ENCODE results near the gene STIP1. TPM values are rescaled to one million over a fixed set of nuclear protein-coding genes. Genes with fewer than 3 reads are reported as not detected.
A peak's percentile ranks its signal among the peaks of the same experiment; 100 is the strongest.

Gene STIP1
- total RNA-seq, 1 experiment from 2014 or later: 557 TPM

- no TSS peak for BruUV-seq (replicated peaks)
- Histone ChIP-seq H4K20me1 (ENCODE audit: low read length) (no peaks in the 10 kb centered on the region), H2AFZ (ENCODE audit: low read length) (no peak overlapping the region), H3K9me2 (replicated peaks; ENCODE audit: low read length) (no peaks in the 10 kb centered on the region), H3K79me2 (ENCODE audit: low read length) (peaks cover 6% of the 10 kb centered on the region), H3K9ac (ENCODE audit: low read length) (no peak overlapping the region), H3K27ac (ENCODE audit: low read length) (no peak overlapping the region), H3K4me1 (ENCODE audit: insufficient read depth, low read length) (0 out of 2 replicates have a peak, but pooled peaks cover 4% of the 10 kb centered on the region), H3K36me3 (ENCODE audit: low read depth, low read length) (no peaks in the 10 kb centered on the region), H3K4me2 (ENCODE audit: low read length) (no peak overlapping the region), H3K9me3 (ENCODE audit: low read length) (no peaks in the 10 kb centered on the region), H3F3A (ENCODE audit: low read length, unreplicated experiment) (no peaks in the 10 kb centered on the region), H3K4me3 (ENCODE audit: low read length) (no peak overlapping the region), H3K27me3 (ENCODE audit: low read length) (no peaks in the 10 kb centered on the region)
- no peak for ATAC-seq
- intact Hi-C loops (cut with micrococcal nuclease): no loop called here
- CTCF ChIA-PET: interaction anchor here (0.5 to 0.7 kb wide), 2 partner anchors 14 to 144 kb away, joined by 4 to 11 read pairs; no protein-coding TSS in a partner anchor
- no peak for DNase-seq
- POLR2A ChIA-PET (ENCODE audit: unreplicated experiment): no interaction called here
- TF ChIP-seq EZH2phosphoT487 (IDR thresholded peaks at IDR 0.05; ENCODE audit: borderline replicate concordance, low read length) (no peak), EZH2 (IDR thresholded peaks at IDR 0.05; ENCODE audit: low read length, unreplicated experiment) (no peak), CTCF (conservative IDR thresholded peaks at IDR 0.05; ENCODE audit: low read depth, low read length) (no peak)
Measured at GRCh38 chr11:64170419-64170818, 15.6 kb upstream of the STIP1 start.

GRCh38 chr11:64173616-64174355 lies 12.2 kb upstream of the STIP1 start:
- H2AFZ ChIP-seq (ENCODE audit: low read length): no peak overlapping the region
- intact Hi-C loops (cut with micrococcal nuclease): no loop called here
- H3K4me3 ChIP-seq (ENCODE audit: low read length): no peak overlapping the region
- DNase-seq (peak; percentile 14), ATAC-seq (no peak)
- H3K9me2 ChIP-seq (replicated peaks; ENCODE audit: low read length): no peaks in the 10 kb centered on the region
- H3K27ac ChIP-seq (ENCODE audit: low read length): no peak overlapping the region
- no peak for TF ChIP-seq EZH2 (IDR thresholded peaks at IDR 0.05; ENCODE audit: low read length, unreplicated experiment)
- POLR2A ChIA-PET (ENCODE audit: unreplicated experiment): interaction anchor here (0.6 kb wide), 1 partner anchor 113 kb away, joined by 4 read pairs; no protein-coding TSS in a partner anchor
- H3F3A ChIP-seq (ENCODE audit: low read length, unreplicated experiment): no peaks in the 10 kb centered on the region
- no peaks in the 10 kb centered on the region for H3K27me3 ChIP-seq (ENCODE audit: low read length)
- no peak overlapping the region for H3K4me2 ChIP-seq (ENCODE audit: low read length)
- CTCF ChIA-PET: no interaction called here
- no peaks in the 10 kb centered on the region for H4K20me1 ChIP-seq (ENCODE audit: low read length)
- H3K4me1 ChIP-seq (ENCODE audit: insufficient read depth, low read length): no peaks in the 10 kb centered on the region
- no TSS peak for BruUV-seq (replicated peaks)
- no peaks in the 10 kb centered on the region for H3K9me3 ChIP-seq (ENCODE audit: low read length)
- no peak overlapping the region for H3K9ac ChIP-seq (ENCODE audit: low read length)
- no peaks in the 10 kb centered on the region for H3K79me2 ChIP-seq (ENCODE audit: low read length)
- no peaks in the 10 kb centered on the region for H3K36me3 ChIP-seq (ENCODE audit: low read depth, low read length)

GRCh38 chr11:64176751-64177150 lies 9.2 kb upstream of the STIP1 start:
- no peak overlapping the region for H3K4me2 ChIP-seq (ENCODE audit: low read length)
- H3K9me3 ChIP-seq (ENCODE audit: low read length): no peaks in the 10 kb centered on the region
- H3K4me1 ChIP-seq (ENCODE audit: insufficient read depth, low read length): peaks cover 7% of the 10 kb centered on the region
- no peaks in the 10 kb centered on the region for H4K20me1 ChIP-seq (ENCODE audit: low read length)
- ChIA-PET POLR2A (ENCODE audit: unreplicated experiment) (no interaction called here), CTCF (no interaction called here)
- BruUV-seq (replicated peaks): no TSS peak
- H3K36me3 ChIP-seq (ENCODE audit: low read depth, low read length): no peaks in the 10 kb centered on the region
- no peak overlapping the region for H2AFZ ChIP-seq (ENCODE audit: low read length)
- H3K27ac ChIP-seq (ENCODE audit: low read length): no peak overlapping the region
- no peaks in the 10 kb centered on the region for H3K27me3 ChIP-seq (ENCODE audit: low read length)
- no peak for TF ChIP-seq CTCF (conservative IDR thresholded peaks at IDR 0.05; ENCODE audit: low read depth, low read length)
- no peak for TF ChIP-seq EZH2 (IDR thresholded peaks at IDR 0.05; ENCODE audit: low read length, unreplicated experiment)
- no peak for TF ChIP-seq EZH2phosphoT487 (IDR thresholded peaks at IDR 0.05; ENCODE audit: borderline replicate concordance, low read length)
- no peak for ATAC-seq
- no peak overlapping the region for H3K4me3 ChIP-seq (ENCODE audit: low read length)
- no peaks in the 10 kb centered on the region for H3K9me2 ChIP-seq (replicated peaks; ENCODE audit: low read length)
- H3F3A ChIP-seq (ENCODE audit: low read length, unreplicated experiment): peaks cover 1% of the 10 kb centered on the region
- DNase-seq: no peak
- no peaks in the 10 kb centered on the region for H3K79me2 ChIP-seq (ENCODE audit: low read length)
- H3K9ac ChIP-seq (ENCODE audit: low read length): no peak overlapping the region
- intact Hi-C loops (cut with micrococcal nuclease): no loop called here
